Measurements from ENCODE around the gene CD82. TPM values are rescaled to one million over a fixed set of nuclear protein-coding genes. Genes with fewer than 3 reads are reported as not detected.

The CD82 gene
- total and polyA plus RNA-seq, 11 donors, result 20.1 to 76.2 (median 37.3) TPM

DNA sequence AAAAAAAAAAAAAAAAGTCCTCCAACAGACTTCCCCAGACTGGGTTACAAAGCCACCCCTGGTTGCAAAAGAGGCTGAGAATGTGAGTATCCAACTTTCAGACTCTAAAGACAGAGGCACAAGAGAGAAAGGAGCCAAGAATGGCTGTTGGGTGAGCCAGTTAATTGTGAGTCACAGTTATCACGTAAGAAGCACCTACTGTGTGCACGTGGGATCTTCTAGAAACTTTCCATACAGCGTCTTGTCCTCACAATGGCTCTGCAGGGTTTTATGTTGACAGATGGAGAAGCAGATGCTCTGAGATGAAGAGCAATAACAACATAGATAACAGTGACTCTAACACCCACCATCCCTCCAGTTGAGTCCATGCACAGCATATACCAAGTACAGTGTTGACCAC is 41.0 kb downstream of the CD82 start:
- no peak for DNase-seq
- TF ChIP-seq CTCF (IDR thresholded peaks at IDR 0.05) (no peak), POLR2A (IDR thresholded peaks at IDR 0.05) (no peak)
- no peaks in the 10 kb centered on the region for H3K9me3 ChIP-seq
- no peak for ATAC-seq
- H3K36me3 ChIP-seq, result peaks cover 0 to 35% (median 12%) of the 10 kb centered on the region in 9 donors
- H3K4me1 ChIP-seq, result peaks cover 0 to 50% (median 28%) of the 10 kb centered on the region in 12 donors
- no peaks in the 10 kb centered on the region for H3K27me3 ChIP-seq
- WGBS, 4 donors, result 90 to 96% (median 91%) methylated on average over 3 of the region's 3 CpGs
- intact Hi-C loops (cut with DNase I), result no loop called here
- H3K4me3 ChIP-seq, result no peak overlapping the region
- H3K27ac ChIP-seq, result no peak overlapping the region

DNA sequence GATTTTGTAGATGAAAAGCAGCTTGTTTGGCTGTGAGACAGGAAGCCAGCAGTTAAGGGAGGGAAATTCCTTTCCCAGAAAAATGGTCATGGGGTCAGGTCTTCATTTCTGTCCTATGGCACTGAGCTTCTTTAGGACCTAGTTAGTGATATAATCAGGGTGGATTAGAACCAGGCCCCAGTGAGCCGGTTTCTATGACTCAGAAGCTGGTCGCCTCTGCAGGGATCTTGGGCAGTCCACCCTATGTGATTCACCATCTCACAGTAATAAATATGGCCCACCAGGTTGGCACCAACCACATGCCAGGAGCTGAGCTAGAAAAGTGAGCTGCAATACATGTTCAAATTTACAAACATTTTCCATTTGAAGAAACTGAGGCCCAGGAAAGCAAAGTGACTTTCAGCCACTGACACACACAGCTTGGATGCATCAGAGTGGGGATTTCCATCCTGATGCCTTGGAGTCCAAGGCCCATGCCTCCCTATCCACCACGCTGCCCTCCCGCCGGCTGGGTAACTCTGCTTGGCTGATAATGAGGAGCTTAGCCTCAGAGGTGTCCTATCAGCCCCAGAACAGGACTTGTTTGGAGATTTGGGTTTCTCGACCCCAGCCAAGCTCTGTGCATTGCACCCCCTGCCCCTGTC is 42.0 kb downstream of the CD82 start:
- H3K9me3 ChIP-seq, result no peaks in the 10 kb centered on the region
- DNase-seq, result no peak
- no peak for TF ChIP-seq POLR2A (IDR thresholded peaks at IDR 0.05)
- 82 to 94% (median 91%) methylated on average over 5 to 6 of the region's 6 CpGs for WGBS, 4 donors
- no peak overlapping the region for H3K4me3 ChIP-seq
- intact Hi-C loops (cut with DNase I), result no loop called here
- no peaks in the 10 kb centered on the region for H3K27me3 ChIP-seq
- ATAC-seq, result no peak
- H3K36me3 ChIP-seq, result peaks cover 0 to 35% (median 12%) of the 10 kb centered on the region in 9 donors
- peaks cover 0 to 53% (median 26%) of the 10 kb centered on the region in 12 donors for H3K4me1 ChIP-seq
- H3K27ac ChIP-seq, result no peak overlapping the region

- no peak overlapping the region for H3K4me3 ChIP-seq
- intact Hi-C loops (cut with DNase I), result no loop called here
- ATAC-seq (no peak), DNase-seq (no peak)
- H3K27me3 ChIP-seq, result no peaks in the 10 kb centered on the region
- peaks cover 0 to 50% (median 22%) of the 10 kb centered on the region in 12 donors for H3K4me1 ChIP-seq
- 89 to 93% (median 91%) methylated on average over 8 of the region's 8 CpGs for WGBS, 4 donors
- no peak overlapping the region for H3K27ac ChIP-seq
- H3K36me3 ChIP-seq, result peaks cover 0 to 35% (median 12%) of the 10 kb centered on the region in 9 donors
- no peaks in the 10 kb centered on the region for H3K9me3 ChIP-seq
- TF ChIP-seq CTCF (IDR thresholded peaks at IDR 0.05) (no peak), POLR2A (IDR thresholded peaks at IDR 0.05) (no peak)
Measured at GRCh38 chr11:44607987-44608386, 42.5 kb downstream of the CD82 start.

- Histone ChIP-seq H3K9me3 (no peaks in the 10 kb centered on the region), H3K4me3 (no peak overlapping the region), H3K36me3 (peaks cover 0 to 35% (median 12%) of the 10 kb centered on the region in 9 donors), H3K27me3 (no peaks in the 10 kb centered on the region), H3K4me1 (peaks cover 0 to 50% (median 19%) of the 10 kb centered on the region in 12 donors), H3K27ac (peak overlapping the region in 1 of 12 donors; percentile 60)
- 83 to 92% (median 86%) methylated on average over 7 to 9 of the region's 9 CpGs for WGBS, 4 donors
- ATAC-seq, result no peak
- intact Hi-C loops (cut with DNase I), result no loop called here
- TF ChIP-seq POLR2A (IDR thresholded peaks at IDR 0.05) (no peak), CTCF (IDR thresholded peaks at IDR 0.05) (no peak)
- DNase-seq, result no peak
Measured at GRCh38 chr11:44608651-44608990, 43.2 kb downstream of the CD82 start.
